AG09309 (cell line): ENCODE results near the gene LCLAT1.

ENCODE experiments used
- DNase-seq: peaks from one replicate; pipeline ENCODE4 v3.0.0-alpha.2; 2010; ENCODE audit warnings: low read depth
- H3K4me3 ChIP-seq: 2 replicates; pipeline ENCODE4 v1.5.1; 2011; ENCODE audit warnings: mild to moderate bottlenecking, low read depth, low read length, moderate library complexity; ENCODE audit not compliant: control insufficient read depth
- TF ChIP-seq, protein P1 (sequence below): IDR thresholded peaks from 2 replicates; pipeline ENCODE4 v1.5.1; 2011; ENCODE audit warnings: mild to moderate bottlenecking, low read depth, low read length, inconsistent platforms; ENCODE audit not compliant: insufficient read depth, control insufficient read depth; ENCODE audit errors: missing control alignments

LCLAT1 gene

DNA sequence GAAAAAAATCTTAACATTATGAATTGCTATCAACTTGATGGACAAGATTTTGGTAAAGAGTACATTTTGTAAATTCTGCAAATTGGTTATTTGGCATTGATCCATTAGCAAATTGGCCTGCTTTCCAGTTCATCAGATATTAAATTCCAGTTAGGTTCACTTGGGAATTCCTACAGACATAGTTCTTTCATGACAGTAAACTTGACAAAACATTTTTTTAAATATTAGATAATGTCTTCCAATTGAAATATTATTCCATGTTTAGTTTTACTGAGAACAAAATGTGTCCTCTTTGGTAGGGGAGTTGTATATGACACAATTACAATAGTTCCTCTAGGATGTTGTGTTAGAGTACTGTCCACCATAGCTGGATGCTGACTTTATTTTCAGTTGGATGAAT, 141.9 kb downstream of the LCLAT1 start:
- H3K4me3 ChIP-seq: no peak overlapping the region
- no peak for DNase-seq
- TF ChIP-seq, protein P1, sequence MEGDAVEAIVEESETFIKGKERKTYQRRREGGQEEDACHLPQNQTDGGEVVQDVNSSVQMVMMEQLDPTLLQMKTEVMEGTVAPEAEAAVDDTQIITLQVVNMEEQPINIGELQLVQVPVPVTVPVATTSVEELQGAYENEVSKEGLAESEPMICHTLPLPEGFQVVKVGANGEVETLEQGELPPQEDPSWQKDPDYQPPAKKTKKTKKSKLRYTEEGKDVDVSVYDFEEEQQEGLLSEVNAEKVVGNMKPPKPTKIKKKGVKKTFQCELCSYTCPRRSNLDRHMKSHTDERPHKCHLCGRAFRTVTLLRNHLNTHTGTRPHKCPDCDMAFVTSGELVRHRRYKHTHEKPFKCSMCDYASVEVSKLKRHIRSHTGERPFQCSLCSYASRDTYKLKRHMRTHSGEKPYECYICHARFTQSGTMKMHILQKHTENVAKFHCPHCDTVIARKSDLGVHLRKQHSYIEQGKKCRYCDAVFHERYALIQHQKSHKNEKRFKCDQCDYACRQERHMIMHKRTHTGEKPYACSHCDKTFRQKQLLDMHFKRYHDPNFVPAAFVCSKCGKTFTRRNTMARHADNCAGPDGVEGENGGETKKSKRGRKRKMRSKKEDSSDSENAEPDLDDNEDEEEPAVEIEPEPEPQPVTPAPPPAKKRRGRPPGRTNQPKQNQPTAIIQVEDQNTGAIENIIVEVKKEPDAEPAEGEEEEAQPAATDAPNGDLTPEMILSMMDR: no peak

DNA sequence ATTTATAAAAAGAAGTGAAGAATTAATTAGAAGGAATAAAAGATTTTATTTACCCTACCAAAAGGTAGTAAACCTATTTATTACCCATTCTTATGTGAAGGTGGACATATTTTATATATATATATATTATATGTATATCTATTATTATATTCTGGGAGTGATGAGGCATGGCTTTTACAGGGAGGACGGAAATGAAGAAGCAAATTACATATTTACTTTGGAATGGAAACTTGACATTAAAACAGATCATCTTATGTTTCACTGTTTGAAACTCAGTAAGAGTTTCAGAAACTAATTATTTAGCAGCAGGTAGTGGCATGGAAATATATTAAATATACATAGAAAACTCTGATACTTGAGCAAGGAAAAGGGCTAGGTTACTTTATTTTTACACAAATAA, 143.4 kb downstream of the LCLAT1 start:
- H3K4me3 ChIP-seq: no peak overlapping the region
- TF ChIP-seq, protein P1: no peak
- no peak for DNase-seq

DNA sequence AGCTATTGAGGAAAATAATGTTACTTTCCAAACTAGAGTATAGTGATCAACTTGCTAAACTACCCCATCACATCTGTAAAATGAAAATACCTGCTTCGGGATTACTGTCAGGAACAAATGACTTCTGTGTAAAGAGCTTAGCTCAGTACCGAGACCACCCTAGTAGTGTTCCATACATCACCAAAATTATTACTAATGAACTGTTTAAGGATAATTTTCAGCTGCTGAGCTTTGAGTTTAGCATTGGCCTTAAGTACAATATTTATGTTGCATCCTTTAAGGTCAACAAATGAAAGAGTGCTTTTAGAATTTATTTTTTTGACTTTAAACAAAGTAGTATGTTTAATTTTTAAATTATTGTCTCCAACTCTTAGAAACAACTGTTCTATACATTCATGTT, 144.1 kb downstream of the LCLAT1 start:
- no peak overlapping the region for H3K4me3 ChIP-seq
- TF ChIP-seq, protein P1: no peak
- no peak for DNase-seq

DNA sequence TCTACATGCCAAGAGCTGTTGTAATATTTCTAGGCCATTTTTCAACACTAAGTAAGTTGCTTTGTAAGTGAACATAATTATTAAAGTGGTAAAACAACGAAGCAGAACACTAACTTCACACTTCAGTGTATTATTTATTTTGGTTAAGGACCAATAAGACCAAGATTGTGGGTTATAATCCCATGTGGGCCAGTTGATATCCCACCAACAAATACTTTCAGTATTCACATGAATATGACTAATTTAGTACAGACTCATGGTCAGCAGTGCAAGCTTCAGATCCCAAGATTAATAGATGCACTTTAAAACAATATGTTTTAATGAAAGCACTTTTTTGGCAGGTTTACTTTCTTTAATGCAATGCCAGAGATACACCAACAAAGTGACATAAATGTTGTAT, 154.3 kb downstream of the LCLAT1 start:
- TF ChIP-seq, protein P1: no peak
- no peak overlapping the region for H3K4me3 ChIP-seq
- no peak for DNase-seq

DNA sequence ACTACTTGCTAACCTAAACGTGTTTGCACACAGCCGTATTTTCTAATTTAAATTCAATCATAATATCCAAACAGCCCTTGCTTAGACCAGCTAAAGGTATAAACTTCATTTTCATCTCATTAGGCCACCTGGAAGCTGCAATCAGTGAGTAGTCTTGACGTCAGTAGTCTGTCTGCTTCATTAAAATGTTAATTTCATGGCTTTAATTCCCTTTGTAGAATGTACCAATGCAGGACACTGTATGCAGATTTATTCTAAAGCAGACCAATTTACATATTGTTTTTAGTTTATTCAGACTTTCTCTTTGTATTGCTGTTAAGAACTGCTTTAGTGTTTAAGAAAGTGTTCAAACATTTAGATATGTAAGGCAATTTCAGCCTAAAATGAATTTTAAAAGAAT, 158.2 kb downstream of the LCLAT1 start:
- TF ChIP-seq, protein P1: no peak
- H3K4me3 ChIP-seq: no peak overlapping the region
- DNase-seq: no peak

DNA sequence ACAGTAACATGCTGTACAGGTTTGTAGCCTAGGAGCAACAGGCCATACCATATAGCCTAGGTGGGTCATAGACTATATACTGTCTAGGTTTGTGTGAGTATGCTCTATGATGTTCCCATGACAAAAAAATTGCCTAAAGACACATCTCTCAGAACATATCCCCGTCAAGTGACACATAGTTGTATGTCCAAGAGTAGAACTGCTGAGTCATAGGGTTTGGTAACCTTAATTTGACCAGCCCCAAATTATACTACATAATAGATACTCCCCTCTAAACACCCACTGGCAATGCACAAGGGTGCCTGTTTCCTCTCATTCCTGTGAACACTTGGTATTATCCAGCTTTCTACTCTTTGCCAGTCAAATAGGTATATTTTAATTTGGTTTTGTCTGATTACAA, 161.6 kb downstream of the LCLAT1 start:
- DNase-seq: no peak
- H3K4me3 ChIP-seq: no peak overlapping the region
- TF ChIP-seq, protein P1: no peak

DNA sequence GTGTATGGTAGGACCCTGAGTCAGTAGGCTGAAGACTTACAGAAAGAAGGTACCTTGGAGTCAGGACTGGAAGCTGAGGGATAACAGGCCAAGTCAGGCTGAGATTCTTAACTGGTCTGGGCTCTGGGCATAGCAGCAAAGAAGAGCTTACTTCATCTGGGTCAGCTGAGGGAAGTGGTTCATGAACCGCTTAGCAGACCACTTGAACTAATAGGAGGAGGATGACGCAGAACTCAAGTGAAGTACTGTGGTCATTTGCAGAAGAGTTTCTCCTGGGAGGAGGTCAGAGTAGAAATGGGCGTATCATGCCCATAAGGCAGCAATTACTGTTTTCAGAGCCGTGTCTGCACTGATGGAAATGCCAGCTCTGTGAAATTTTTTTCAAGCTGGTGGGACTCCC, 164.5 kb downstream of the LCLAT1 start:
- peak; percentile 59 for DNase-seq
- H3K4me3 ChIP-seq: no peak overlapping the region
- TF ChIP-seq, protein P1: no peak
